Spleen (tissue), 7 donors: ENCODE measurements around the gene SET.

Source experiments
- CTCF ChIP-seq, 11 experiments: fragments of 200-600 bp in 7 of 11; fragments of 450-650 bp in 4 of 11; sonication (generic) in 4 of 11; IDR thresholded peaks in 8 of 11; conservative IDR thresholded peaks in 3 of 11; 1 replicate in 7 of 11; 2 replicates in 4 of 11; pipeline versions ENCODE4 v1.4.0 to v1.8.0; 2016 to 2021; ENCODE audit warnings: antibody characterized with exemption in 11 of 11, inconsistent platforms in 4 of 11, mild to moderate bottlenecking in 1 of 11
- POLR2A ChIP-seq, 3 donors: fragments of 450-650 bp; IDR thresholded peaks; one replicate each; pipeline ENCODE4 v1.5.1; 2017; ENCODE audit warnings: antibody characterized with exemption in 3 of 3, mild to moderate bottlenecking in 1 of 3
- POLR2AphosphoS5 ChIP-seq, 3 donors: sonication (generic); formaldehyde crosslinking; IDR thresholded peaks; one replicate each; pipeline ENCODE4 v1.5.1; 2017; ENCODE audit warnings: antibody characterized with exemption in 3 of 3
- donor health status: DM: no; HTN: no; CAD: no; lungs with moderate emphysema.
- donor health status: DM: no; HTN: no; CAD: no.
- donor health status: DM: no; HTN: no; CAD: no.

DNA sequence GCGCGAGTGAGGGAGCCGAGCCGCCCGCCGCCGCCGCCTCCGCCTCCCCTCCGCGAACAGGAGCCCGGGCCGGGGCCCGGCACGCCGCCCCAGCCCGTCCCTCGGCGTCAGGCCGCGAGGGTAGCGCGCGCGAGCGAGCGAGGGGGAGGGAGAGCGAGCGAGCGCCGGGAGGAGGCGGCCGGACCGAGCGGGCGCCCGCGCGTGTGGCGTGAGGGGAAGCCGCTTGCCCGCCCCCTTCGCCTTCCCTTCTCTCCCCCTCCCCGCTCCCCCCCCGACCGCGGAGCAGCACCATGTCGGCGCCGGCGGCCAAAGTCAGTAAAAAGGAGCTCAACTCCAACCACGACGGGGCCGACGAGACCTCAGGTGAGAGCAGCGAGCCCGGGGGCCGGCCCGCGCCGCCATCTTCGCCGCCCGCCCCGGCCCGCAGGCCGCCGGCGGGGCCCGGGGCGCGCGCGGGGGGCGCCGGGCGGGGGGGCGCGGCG, 312 bp downstream of the SET start:
- TF ChIP-seq CTCF (IDR thresholded peaks at IDR 0.05 in 8 of 11, conservative IDR thresholded peaks at IDR 0.05 in 3 of 11), result no peak
- no peak for TF ChIP-seq POLR2AphosphoS5 (IDR thresholded peaks at IDR 0.05)
- TF ChIP-seq POLR2A (IDR thresholded peaks at IDR 0.05), result peak in 1 of 3 donors; percentile 86
